Measurements from ENCODE around the gene CRYZ.

CRYZ gene

DNA sequence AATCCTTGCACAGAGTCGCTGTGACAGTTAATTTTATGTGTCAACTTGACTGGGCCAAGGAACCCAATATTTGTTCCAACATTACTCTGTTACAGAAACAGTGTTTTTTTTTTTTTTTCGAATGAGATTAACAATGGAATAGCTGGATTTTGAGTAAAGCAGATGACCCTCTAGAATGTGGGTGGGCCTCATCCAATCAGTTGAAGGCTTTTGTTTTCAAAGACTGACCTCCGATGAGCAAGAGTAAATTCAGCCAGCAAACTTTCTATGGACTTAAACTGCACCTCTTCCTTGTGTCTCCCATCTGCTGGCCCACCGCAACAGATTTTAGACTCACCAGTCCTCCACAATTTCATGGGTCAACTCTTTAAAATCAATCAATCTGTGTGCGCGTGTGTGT is 17.0 kb downstream of the CRYZ start:
- H2AFZ ChIP-seq (ENCODE audit: low read depth) = no peak overlapping the region
- peaks cover 8% of the 10 kb centered on the region for H3K4me1 ChIP-seq (ENCODE audit: low read depth, poor library complexity, severe bottlenecking)
- H3K27me3 ChIP-seq (ENCODE audit: insufficient read depth, low read depth) = no peaks in the 10 kb centered on the region
- no peaks in the 10 kb centered on the region for H3K36me3 ChIP-seq (ENCODE audit: insufficient read depth)
- H3K4me3 ChIP-seq (IDR thresholded peaks at IDR 0.05; ENCODE audit: insufficient read depth, low read depth, low read length) = no peak overlapping the region
- no peak overlapping the region for H3K27ac ChIP-seq
- no peaks in the 10 kb centered on the region for H4K20me1 ChIP-seq (ENCODE audit: insufficient read depth)
- TF ChIP-seq CTCF (conservative IDR thresholded peaks at IDR 0.05; ENCODE audit: low read depth, low read length) = no peak
- no peak overlapping the region for H3K9ac ChIP-seq
- no peaks in the 10 kb centered on the region for H3K79me2 ChIP-seq (ENCODE audit: insufficient read depth, low read depth)
- H3K4me2 ChIP-seq = no peak overlapping the region

GRCh38 chr1:74715236-74715502 is 17.7 kb downstream of the CRYZ start:
- no peak overlapping the region for H3K4me2 ChIP-seq
- H2AFZ ChIP-seq (ENCODE audit: low read depth) = no peak overlapping the region
- TF ChIP-seq CTCF (conservative IDR thresholded peaks at IDR 0.05; ENCODE audit: low read depth, low read length) = no peak
- no peaks in the 10 kb centered on the region for H3K36me3 ChIP-seq (ENCODE audit: insufficient read depth)
- no peaks in the 10 kb centered on the region for H3K79me2 ChIP-seq (ENCODE audit: insufficient read depth, low read depth)
- no peak overlapping the region for H3K9ac ChIP-seq
- no peak overlapping the region for H3K4me3 ChIP-seq (IDR thresholded peaks at IDR 0.05; ENCODE audit: insufficient read depth, low read depth, low read length)
- no peak overlapping the region for H3K27ac ChIP-seq
- no peaks in the 10 kb centered on the region for H4K20me1 ChIP-seq (ENCODE audit: insufficient read depth)
- peaks cover 8% of the 10 kb centered on the region for H3K4me1 ChIP-seq (ENCODE audit: low read depth, poor library complexity, severe bottlenecking)
- no peaks in the 10 kb centered on the region for H3K27me3 ChIP-seq (ENCODE audit: insufficient read depth, low read depth)

GRCh38 chr1:74714429-74715235 is 18.2 kb downstream of the CRYZ start:
- Histone ChIP-seq H3K27me3 (ENCODE audit: insufficient read depth, low read depth) (no peaks in the 10 kb centered on the region), H3K4me3 (IDR thresholded peaks at IDR 0.05; ENCODE audit: insufficient read depth, low read depth, low read length) (no peak overlapping the region), H4K20me1 (ENCODE audit: insufficient read depth) (no peaks in the 10 kb centered on the region), H3K9ac (no peak overlapping the region), H3K4me2 (no peak overlapping the region), H3K27ac (no peak overlapping the region), H3K79me2 (ENCODE audit: insufficient read depth, low read depth) (no peaks in the 10 kb centered on the region), H3K36me3 (ENCODE audit: insufficient read depth) (no peaks in the 10 kb centered on the region), H2AFZ (ENCODE audit: low read depth) (no peak overlapping the region), H3K4me1 (ENCODE audit: low read depth, poor library complexity, severe bottlenecking) (peaks cover 8% of the 10 kb centered on the region)
- no peak for TF ChIP-seq CTCF (conservative IDR thresholded peaks at IDR 0.05; ENCODE audit: low read depth, low read length)

DNA sequence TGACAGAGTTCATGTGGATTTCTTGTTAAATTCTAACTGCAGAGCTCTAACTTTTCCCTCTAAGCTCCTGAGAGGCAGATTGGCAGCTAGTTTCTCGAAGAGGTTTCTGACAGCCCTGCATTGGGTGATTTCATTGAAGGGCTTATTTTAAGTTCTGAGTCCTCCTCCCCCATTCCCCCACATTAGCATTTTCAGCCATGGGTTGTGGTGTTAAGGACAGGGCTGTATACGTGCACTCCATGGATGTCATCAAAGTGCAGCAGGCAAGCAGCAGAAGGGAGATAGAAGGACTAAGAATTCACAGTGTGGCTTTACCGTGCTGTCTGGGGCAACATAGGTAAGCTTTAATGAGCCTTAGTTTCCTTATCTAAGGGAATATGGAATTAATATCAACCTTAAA is 19.0 kb downstream of the CRYZ start:
- Histone ChIP-seq H3K27ac (no peak overlapping the region), H3K4me2 (no peak overlapping the region), H3K9ac (no peak overlapping the region), H3K27me3 (ENCODE audit: insufficient read depth, low read depth) (no peaks in the 10 kb centered on the region), H2AFZ (ENCODE audit: low read depth) (no peak overlapping the region), H3K4me3 (IDR thresholded peaks at IDR 0.05; ENCODE audit: insufficient read depth, low read depth, low read length) (no peak overlapping the region), H4K20me1 (ENCODE audit: insufficient read depth) (no peaks in the 10 kb centered on the region), H3K4me1 (ENCODE audit: low read depth, poor library complexity, severe bottlenecking) (peaks cover 8% of the 10 kb centered on the region), H3K36me3 (ENCODE audit: insufficient read depth) (no peaks in the 10 kb centered on the region), H3K79me2 (ENCODE audit: insufficient read depth, low read depth) (no peaks in the 10 kb centered on the region)
- TF ChIP-seq CTCF (conservative IDR thresholded peaks at IDR 0.05; ENCODE audit: low read depth, low read length) = no peak

All from KMS-11 (cell line).